Measurements from ENCODE around the gene SLC34A3.

DNA sequence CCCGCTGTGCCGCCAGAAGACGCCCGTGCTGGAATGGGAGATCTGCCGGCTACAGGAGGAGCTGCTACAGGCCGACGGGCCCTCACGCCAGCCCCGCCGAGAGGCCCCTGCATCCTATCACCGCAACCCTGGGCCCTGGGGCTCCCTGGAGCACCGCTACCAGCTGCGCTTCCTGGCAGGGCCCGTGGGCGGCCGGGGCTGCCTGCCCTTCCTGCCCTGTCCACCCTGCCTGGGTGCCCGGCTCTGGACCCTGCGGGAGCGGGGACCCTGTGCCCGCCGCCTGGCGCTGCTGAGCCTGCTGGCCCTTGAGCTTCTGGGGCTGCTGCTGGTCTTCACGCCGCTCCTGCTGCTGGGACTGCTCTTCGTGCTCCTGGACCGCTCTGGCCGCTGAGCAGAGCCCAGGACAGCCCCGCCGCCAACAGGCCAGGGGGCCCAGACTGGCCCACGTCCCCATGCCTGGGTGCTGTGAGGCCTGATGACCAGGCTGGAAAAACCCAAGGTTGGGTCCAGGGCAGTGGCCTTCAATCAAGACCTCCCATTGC, 12.4 kb upstream of the SLC34A3 start:
- no peak for TF ChIP-seq EZH2 (optimal IDR thresholded peaks at IDR 0.05; ENCODE audit: low read depth, low read length)
- TF ChIP-seq, protein P1, sequence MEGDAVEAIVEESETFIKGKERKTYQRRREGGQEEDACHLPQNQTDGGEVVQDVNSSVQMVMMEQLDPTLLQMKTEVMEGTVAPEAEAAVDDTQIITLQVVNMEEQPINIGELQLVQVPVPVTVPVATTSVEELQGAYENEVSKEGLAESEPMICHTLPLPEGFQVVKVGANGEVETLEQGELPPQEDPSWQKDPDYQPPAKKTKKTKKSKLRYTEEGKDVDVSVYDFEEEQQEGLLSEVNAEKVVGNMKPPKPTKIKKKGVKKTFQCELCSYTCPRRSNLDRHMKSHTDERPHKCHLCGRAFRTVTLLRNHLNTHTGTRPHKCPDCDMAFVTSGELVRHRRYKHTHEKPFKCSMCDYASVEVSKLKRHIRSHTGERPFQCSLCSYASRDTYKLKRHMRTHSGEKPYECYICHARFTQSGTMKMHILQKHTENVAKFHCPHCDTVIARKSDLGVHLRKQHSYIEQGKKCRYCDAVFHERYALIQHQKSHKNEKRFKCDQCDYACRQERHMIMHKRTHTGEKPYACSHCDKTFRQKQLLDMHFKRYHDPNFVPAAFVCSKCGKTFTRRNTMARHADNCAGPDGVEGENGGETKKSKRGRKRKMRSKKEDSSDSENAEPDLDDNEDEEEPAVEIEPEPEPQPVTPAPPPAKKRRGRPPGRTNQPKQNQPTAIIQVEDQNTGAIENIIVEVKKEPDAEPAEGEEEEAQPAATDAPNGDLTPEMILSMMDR (IDR thresholded peaks at IDR 0.05; ENCODE audit: low read length): no peak

Measured in MM.1S (cell line).